ENCODE measurements around the gene TRIL. TPM values are rescaled to one million over a fixed set of nuclear protein-coding genes. Genes with fewer than 3 reads are reported as not detected.

TRIL gene
- total and polyA plus RNA-seq, 2 experiments from 2014 or later: 0.08 to 0.32 TPM

DNA sequence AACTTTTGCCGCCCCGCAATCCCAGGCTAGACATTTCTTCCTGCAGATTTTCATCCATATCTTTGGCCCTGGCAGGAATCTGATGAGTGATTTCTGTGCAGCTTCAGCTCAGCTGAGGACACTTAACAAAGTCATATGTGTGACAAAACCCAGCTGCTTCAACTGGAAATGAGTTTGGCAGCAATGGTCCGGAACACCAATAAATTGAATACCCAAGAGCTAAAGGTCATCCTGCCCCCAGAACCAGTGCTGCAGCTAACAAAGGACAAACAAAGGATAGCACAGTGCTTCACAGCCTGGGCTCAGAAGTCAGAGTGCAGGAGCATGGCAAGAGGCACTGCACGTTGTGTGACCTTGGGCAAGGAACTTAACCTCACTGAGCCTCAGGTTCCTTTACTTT is 40.0 kb upstream of the TRIL start:
- no peaks in the 10 kb centered on the region for H3K4me1 ChIP-seq (ENCODE audit: insufficient read depth)
- H3K9me3 ChIP-seq (ENCODE audit: low read depth): no peaks in the 10 kb centered on the region
- H3K9ac ChIP-seq: no peak overlapping the region
- no peaks in the 10 kb centered on the region for H4K20me1 ChIP-seq (ENCODE audit: insufficient read depth)
- H3K9me2 ChIP-seq (ENCODE audit: insufficient read depth): no peaks in the 10 kb centered on the region
- H3K79me2 ChIP-seq (ENCODE audit: insufficient read depth): no peaks in the 10 kb centered on the region
- no peaks in the 10 kb centered on the region for H3K36me3 ChIP-seq (ENCODE audit: low read depth)
- no peak overlapping the region for H3K4me2 ChIP-seq (ENCODE audit: unreplicated experiment)
- H3F3A ChIP-seq (ENCODE audit: insufficient read depth): no peaks in the 10 kb centered on the region
- TF ChIP-seq EZH2phosphoT487 (IDR thresholded peaks at IDR 0.05; ENCODE audit: insufficient read depth, low read depth) (no peak), EZH2 (IDR thresholded peaks at IDR 0.05; ENCODE audit: insufficient read depth, poor library complexity, severe bottlenecking) (no peak)
- H2AFZ ChIP-seq: no peak overlapping the region
- H3K27me3 ChIP-seq (replicated peaks; ENCODE audit: insufficient read depth): peaks cover 22% of the 10 kb centered on the region
- in situ Hi-C loops (cut with MboI): no loop called here
- H3K27ac ChIP-seq: no peak overlapping the region
- DNase-seq: no peak
- H3K4me3 ChIP-seq: no peak overlapping the region
- 61 to 67% methylated on average over 4 of the region's 4 CpGs for WGBS, 2 experiments (ENCODE audit: low coverage in 1 of 2, low lambda C conversion rate in 2 of 2, missing lambda C conversion rate in 2 of 2)

DNA sequence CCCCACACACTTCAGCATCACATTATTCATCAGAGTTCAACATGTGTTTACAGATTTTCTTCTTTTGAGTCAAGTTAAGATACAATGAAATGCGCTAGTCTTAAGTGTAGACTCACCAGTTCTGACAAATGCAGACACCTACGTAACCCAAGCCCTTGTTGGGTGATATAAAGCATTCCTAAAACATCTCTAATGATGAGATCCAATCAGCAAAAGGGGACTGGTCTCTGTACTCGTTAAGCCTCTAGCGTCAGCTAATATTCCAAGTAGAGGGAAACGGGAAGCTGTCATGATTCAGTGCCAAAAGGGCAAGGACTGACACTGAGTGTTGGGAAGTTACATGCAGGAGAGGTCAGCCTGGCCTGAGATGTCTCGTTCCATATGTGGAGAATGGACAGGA is 38.7 kb upstream of the TRIL start:
- no peak overlapping the region for H3K27ac ChIP-seq
- H3K9ac ChIP-seq: no peak overlapping the region
- no peak overlapping the region for H3K4me3 ChIP-seq
- in situ Hi-C loops (cut with MboI): no loop called here
- no peaks in the 10 kb centered on the region for H3K9me3 ChIP-seq (ENCODE audit: low read depth)
- H2AFZ ChIP-seq: no peak overlapping the region
- 87 to 89% methylated on average over 6 of the region's 6 CpGs for WGBS, 2 experiments (ENCODE audit: low coverage in 1 of 2, low lambda C conversion rate in 2 of 2, missing lambda C conversion rate in 2 of 2)
- H3K9me2 ChIP-seq (ENCODE audit: insufficient read depth): no peaks in the 10 kb centered on the region
- no peak overlapping the region for H3K4me2 ChIP-seq (ENCODE audit: unreplicated experiment)
- no peaks in the 10 kb centered on the region for H4K20me1 ChIP-seq (ENCODE audit: insufficient read depth)
- TF ChIP-seq EZH2 (IDR thresholded peaks at IDR 0.05; ENCODE audit: insufficient read depth, poor library complexity, severe bottlenecking) (no peak), EZH2phosphoT487 (IDR thresholded peaks at IDR 0.05; ENCODE audit: insufficient read depth, low read depth) (no peak)
- no peaks in the 10 kb centered on the region for H3K4me1 ChIP-seq (ENCODE audit: insufficient read depth)
- no peaks in the 10 kb centered on the region for H3K79me2 ChIP-seq (ENCODE audit: insufficient read depth)
- H3K27me3 ChIP-seq (replicated peaks; ENCODE audit: insufficient read depth): peaks cover 16% of the 10 kb centered on the region; the same call in 1 of the 2 replicates
- no peak for DNase-seq
- no peaks in the 10 kb centered on the region for H3K36me3 ChIP-seq (ENCODE audit: low read depth)
- H3F3A ChIP-seq (ENCODE audit: insufficient read depth): no peaks in the 10 kb centered on the region

DNA sequence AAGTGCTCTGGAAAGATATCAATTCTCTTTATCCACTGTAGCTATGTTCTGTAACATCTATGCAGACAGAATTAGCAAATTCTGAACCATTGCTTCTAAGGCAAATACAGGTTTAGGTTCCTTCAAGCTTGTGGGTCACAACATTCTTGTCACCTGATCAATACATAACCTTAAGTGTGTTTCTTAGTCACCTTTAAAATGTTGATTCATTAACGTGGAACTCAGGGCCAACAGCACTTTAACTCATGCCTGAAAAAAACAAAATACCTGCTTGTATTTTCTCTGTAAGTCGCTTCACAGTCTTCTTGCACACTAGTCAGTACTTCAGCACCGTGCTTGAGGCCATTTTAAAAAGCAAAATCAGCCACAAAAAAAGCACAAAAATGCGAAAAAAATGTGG is 35.2 kb upstream of the TRIL start:
- 90 to 91% methylated on average over 4 of the region's 4 CpGs for WGBS, 2 experiments (ENCODE audit: low coverage in 1 of 2, low lambda C conversion rate in 2 of 2, missing lambda C conversion rate in 2 of 2)
- Histone ChIP-seq H3K79me2 (ENCODE audit: insufficient read depth) (no peaks in the 10 kb centered on the region), H3F3A (ENCODE audit: insufficient read depth) (peaks cover 20% of the 10 kb centered on the region), H3K9me3 (ENCODE audit: low read depth) (no peaks in the 10 kb centered on the region), H3K9me2 (ENCODE audit: insufficient read depth) (no peaks in the 10 kb centered on the region), H3K36me3 (ENCODE audit: low read depth) (no peaks in the 10 kb centered on the region), H3K9ac (no peak overlapping the region), H3K27me3 (replicated peaks; ENCODE audit: insufficient read depth) (no peaks in the 10 kb centered on the region), H3K4me3 (no peak overlapping the region), H4K20me1 (ENCODE audit: insufficient read depth) (no peaks in the 10 kb centered on the region), H3K4me1 (ENCODE audit: insufficient read depth) (peaks cover 21% of the 10 kb centered on the region), H3K4me2 (ENCODE audit: unreplicated experiment) (no peak overlapping the region), H2AFZ (no peak overlapping the region), H3K27ac (no peak overlapping the region)
- TF ChIP-seq EZH2phosphoT487 (IDR thresholded peaks at IDR 0.05; ENCODE audit: insufficient read depth, low read depth) (no peak), EZH2 (IDR thresholded peaks at IDR 0.05; ENCODE audit: insufficient read depth, poor library complexity, severe bottlenecking) (no peak)
- no peak for DNase-seq
- in situ Hi-C loops (cut with MboI): no loop called here

DNA sequence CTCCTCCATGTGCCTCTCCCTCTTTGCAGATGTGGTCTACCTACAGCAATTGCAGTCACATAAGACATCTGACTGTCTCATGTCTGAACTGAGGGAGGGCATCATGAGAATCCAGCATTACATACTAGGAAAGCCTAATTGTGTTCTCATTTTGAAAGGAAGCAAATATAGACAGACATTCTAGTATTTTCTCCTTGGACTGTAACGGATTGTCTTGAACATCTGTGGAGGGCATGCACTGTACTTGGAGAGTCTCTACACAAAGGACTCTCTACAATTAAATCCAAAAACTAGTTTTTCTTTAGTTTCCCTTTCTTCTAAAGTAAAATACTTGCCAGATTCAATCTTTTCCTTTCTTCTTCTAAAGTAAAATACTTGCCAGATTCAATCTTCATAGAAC is 34.7 kb upstream of the TRIL start:
- peaks cover 27% of the 10 kb centered on the region for H3K4me1 ChIP-seq (ENCODE audit: insufficient read depth)
- no peaks in the 10 kb centered on the region for H3K9me3 ChIP-seq (ENCODE audit: low read depth)
- H3K79me2 ChIP-seq (ENCODE audit: insufficient read depth): no peaks in the 10 kb centered on the region
- in situ Hi-C loops (cut with MboI): no loop called here
- no peak overlapping the region for H3K9ac ChIP-seq
- TF ChIP-seq EZH2phosphoT487 (IDR thresholded peaks at IDR 0.05; ENCODE audit: insufficient read depth, low read depth) (no peak), EZH2 (IDR thresholded peaks at IDR 0.05; ENCODE audit: insufficient read depth, poor library complexity, severe bottlenecking) (no peak)
- 57 to 65% methylated on average over 1 of the region's 1 CpG for WGBS, 2 experiments (ENCODE audit: low coverage in 1 of 2, low lambda C conversion rate in 2 of 2, missing lambda C conversion rate in 2 of 2)
- H3K4me2 ChIP-seq (ENCODE audit: unreplicated experiment): no peak overlapping the region
- H2AFZ ChIP-seq: no peak overlapping the region
- H3F3A ChIP-seq (ENCODE audit: insufficient read depth): peaks cover 26% of the 10 kb centered on the region
- H4K20me1 ChIP-seq (ENCODE audit: insufficient read depth): no peaks in the 10 kb centered on the region
- no peaks in the 10 kb centered on the region for H3K27me3 ChIP-seq (replicated peaks; ENCODE audit: insufficient read depth)
- no peak overlapping the region for H3K4me3 ChIP-seq
- no peak for DNase-seq
- no peaks in the 10 kb centered on the region for H3K9me2 ChIP-seq (ENCODE audit: insufficient read depth)
- H3K27ac ChIP-seq: no peak overlapping the region
- H3K36me3 ChIP-seq (ENCODE audit: low read depth): no peaks in the 10 kb centered on the region

Measured in GM23248 (cell line).